ENCODE data around the gene SPINK1. TPM values are rescaled to one million over a fixed set of nuclear protein-coding genes. Genes with fewer than 3 reads are reported as not detected.
A peak's percentile ranks its signal among the peaks of the same experiment; 100 is the strongest.

The SPINK1 gene
- total RNA-seq, 4 donors from 2014 or later = 22.5 to 317 (median 54.1) TPM; not detected in 1

DNA sequence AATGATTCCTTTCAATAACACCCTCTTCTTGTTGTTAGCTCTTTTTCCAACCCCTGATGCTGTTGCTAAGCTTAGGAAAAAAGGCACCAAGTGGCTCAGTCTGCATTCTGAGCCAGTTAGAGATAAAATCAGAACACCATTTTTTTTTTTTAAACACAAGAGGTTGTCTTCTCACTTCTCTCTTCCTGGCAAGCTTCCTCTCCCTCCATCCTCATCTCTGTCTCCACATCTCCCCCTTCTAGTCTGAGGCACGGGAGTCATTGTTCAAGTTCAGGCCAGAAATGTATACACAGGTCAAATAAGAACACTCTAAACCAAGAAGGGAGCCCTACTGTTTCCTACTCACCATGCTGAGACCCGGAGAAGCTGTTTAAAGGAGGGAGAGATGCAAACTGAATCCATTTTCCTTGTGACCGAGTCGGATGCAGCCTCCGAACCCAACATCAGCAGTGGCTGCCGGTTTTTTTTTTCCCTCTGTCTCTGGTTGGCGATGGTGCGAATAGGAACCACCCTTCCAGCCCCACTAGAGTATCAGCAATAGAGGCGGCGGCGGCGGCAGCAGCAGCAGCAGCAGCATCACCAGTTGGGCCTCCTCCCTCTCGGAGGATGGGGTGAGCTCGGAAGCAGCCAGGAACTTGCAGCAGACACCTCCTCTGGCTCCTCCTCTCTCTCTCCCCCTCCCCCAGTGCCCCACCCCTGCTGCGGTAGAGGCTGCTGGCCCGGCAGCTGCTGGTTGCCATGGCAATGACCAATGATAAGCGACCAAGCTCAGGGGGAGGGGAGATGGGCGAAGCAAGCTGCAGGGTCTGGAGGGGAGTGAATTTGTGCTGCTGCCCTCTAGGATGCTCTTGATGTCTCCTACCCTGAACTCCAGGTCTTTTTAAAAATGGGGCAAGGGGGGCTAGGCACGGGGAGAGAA is 49.1 kb downstream of the SPINK1 start, which contains the start of gene JAKMIP2:
JAKMIP2 (minus strand) TSS at position 619 of the 919 bp plus-strand sequence. CDS start 110,922 bp downstream, outside the sequence.
- Histone ChIP-seq H3K4me3 (peak within 1 kb of the TSS in 2 of 4 donors; percentile 9 to 24), H3K27me3 (no peaks in the 10 kb centered on the region), H3K9me3 (no peaks in the 10 kb centered on the region), H3K4me1 (peaks cover 0 to 8% (median 3%) of the 10 kb centered on the region in 4 donors), H3K27ac (no peak within 1 kb of the TSS), H3K36me3 (no peaks in the 10 kb centered on the region)
- TF ChIP-seq POLR2A (IDR thresholded peaks at IDR 0.05) = peak; percentile 22
- TF ChIP-seq, protein P1, sequence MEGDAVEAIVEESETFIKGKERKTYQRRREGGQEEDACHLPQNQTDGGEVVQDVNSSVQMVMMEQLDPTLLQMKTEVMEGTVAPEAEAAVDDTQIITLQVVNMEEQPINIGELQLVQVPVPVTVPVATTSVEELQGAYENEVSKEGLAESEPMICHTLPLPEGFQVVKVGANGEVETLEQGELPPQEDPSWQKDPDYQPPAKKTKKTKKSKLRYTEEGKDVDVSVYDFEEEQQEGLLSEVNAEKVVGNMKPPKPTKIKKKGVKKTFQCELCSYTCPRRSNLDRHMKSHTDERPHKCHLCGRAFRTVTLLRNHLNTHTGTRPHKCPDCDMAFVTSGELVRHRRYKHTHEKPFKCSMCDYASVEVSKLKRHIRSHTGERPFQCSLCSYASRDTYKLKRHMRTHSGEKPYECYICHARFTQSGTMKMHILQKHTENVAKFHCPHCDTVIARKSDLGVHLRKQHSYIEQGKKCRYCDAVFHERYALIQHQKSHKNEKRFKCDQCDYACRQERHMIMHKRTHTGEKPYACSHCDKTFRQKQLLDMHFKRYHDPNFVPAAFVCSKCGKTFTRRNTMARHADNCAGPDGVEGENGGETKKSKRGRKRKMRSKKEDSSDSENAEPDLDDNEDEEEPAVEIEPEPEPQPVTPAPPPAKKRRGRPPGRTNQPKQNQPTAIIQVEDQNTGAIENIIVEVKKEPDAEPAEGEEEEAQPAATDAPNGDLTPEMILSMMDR (IDR thresholded peaks at IDR 0.05) = no peak
- TF ChIP-seq POLR2AphosphoS5 (IDR thresholded peaks at IDR 0.05) = no peak
- no peak for TF ChIP-seq EP300 (IDR thresholded peaks at IDR 0.05; ENCODE audit: low read depth)
- WGBS, 2 donors (ENCODE audit: low coverage in 1 of 2) = 12 to 20% methylated on average over 6 to 19 of the region's 19 CpGs
- peak; percentile 42 for DNase-seq
- intact Hi-C loops (cut with DNase I; ENCODE audit: low total_unique reads) (no loop called here), in situ Hi-C loops (cut with MboI; ENCODE audit: low pct_ligation_motif_present in 1 of 4, low pct_unique_long_range_greater_than_20kb in 1 of 4, low sequenced_read_pairs in 3 of 4) (no loop called here)

DNA sequence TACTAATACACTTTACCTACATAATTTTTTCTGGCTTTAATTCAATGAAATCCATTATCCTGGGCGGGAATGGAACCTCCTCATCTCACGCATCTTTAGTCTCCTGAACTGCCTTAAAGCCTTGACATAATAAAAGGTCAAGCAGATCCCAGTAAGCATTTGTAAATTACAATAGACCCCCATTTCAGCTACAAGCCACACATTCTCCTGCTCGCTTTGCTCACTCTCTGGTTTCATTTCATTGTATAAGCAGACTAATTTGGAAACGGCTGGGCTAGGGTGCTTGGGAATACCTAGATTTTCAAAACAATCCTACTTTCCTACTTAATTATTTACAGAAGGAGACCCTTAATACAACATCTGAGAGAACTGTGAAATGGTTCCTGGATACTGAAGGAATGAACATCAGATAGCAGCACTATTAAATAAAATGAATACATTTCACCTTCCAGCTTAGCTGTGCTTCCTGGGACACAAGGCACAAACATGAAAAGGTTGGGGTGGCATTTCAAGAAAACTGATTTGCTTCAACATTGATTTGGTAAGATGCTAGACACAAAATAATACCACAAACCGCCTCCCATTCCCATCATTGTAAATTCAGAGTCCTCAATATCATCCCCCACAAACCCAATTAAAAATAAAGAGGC is 50.4 kb downstream of the SPINK1 start:
- no peaks in the 10 kb centered on the region for H3K36me3 ChIP-seq
- H3K4me1 ChIP-seq = peaks cover 0 to 8% (median 3%) of the 10 kb centered on the region in 4 donors
- TF ChIP-seq, protein P1 (IDR thresholded peaks at IDR 0.05) = no peak
- TF ChIP-seq POLR2AphosphoS5 (IDR thresholded peaks at IDR 0.05) (no peak), POLR2A (IDR thresholded peaks at IDR 0.05) (no peak), EP300 (IDR thresholded peaks at IDR 0.05; ENCODE audit: low read depth) (no peak)
- in situ Hi-C loops (cut with MboI; ENCODE audit: low pct_ligation_motif_present in 1 of 4, low pct_unique_long_range_greater_than_20kb in 1 of 4, low sequenced_read_pairs in 3 of 4) = no loop called here
- H3K9me3 ChIP-seq = no peaks in the 10 kb centered on the region
- no peak overlapping the region for H3K4me3 ChIP-seq
- no peak overlapping the region for H3K27ac ChIP-seq
- DNase-seq = no peak
- 81% methylated on average over 3 to 5 of the region's 5 CpGs for WGBS, 2 donors (ENCODE audit: low coverage in 1 of 2)
- H3K27me3 ChIP-seq = no peaks in the 10 kb centered on the region
- intact Hi-C loops (cut with DNase I; ENCODE audit: low total_unique reads) = no loop called here

DNA sequence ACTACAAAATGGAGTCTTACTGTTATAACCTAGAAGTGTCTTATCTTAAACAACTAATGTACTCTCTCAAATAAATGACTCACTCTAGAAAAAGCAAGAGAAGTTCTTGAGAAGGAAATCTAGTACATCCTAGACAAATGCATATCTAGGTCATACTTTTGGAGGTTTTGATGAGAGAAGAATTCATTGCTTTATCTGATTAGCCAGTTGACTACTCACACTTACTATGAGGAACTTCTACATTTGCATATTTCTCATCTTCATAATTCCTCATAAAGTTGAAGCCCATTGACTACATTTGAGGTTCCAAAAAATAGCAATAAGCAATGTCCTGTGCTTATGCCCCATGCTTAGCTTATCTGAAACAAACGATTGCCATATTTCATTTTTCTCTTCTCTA is 51.8 kb downstream of the SPINK1 start:
- Histone ChIP-seq H3K4me3 (no peak overlapping the region), H3K27ac (no peak overlapping the region), H3K27me3 (no peaks in the 10 kb centered on the region), H3K36me3 (no peaks in the 10 kb centered on the region), H3K9me3 (no peaks in the 10 kb centered on the region), H3K4me1 (peaks cover 0 to 8% (median 3%) of the 10 kb centered on the region in 4 donors)
- DNase-seq = no peak
- in situ Hi-C loops (cut with MboI; ENCODE audit: low pct_ligation_motif_present in 1 of 4, low pct_unique_long_range_greater_than_20kb in 1 of 4, low sequenced_read_pairs in 3 of 4) (no loop called here), intact Hi-C loops (cut with DNase I; ENCODE audit: low total_unique reads) (no loop called here)
- no peak for TF ChIP-seq EP300 (IDR thresholded peaks at IDR 0.05; ENCODE audit: low read depth)
- no peak for TF ChIP-seq POLR2A (IDR thresholded peaks at IDR 0.05)
- TF ChIP-seq POLR2AphosphoS5 (IDR thresholded peaks at IDR 0.05) = no peak
- TF ChIP-seq, protein P1 (IDR thresholded peaks at IDR 0.05) = no peak
- WGBS, 2 donors (ENCODE audit: low coverage in 1 of 2) = 83 to 100% methylated on average over 1 of the region's 1 CpG

DNA sequence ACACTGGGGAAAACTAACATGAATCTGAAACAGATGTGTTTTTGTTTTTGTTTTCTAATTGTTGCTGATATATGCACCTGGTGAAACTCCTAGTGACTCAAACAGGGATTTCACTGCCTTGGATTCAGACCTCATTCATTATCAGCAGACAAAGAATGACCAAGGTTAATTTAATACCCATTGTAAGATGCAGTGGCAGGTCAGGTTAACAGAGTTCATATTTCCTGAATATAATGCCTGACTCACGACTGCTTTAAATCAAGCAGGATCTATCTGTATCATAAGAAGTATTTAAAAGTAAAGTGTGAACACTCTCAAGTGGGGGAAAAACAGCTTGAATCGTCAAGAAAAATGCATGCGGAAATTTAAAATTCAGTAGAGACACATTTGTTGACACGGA is 54.5 kb downstream of the SPINK1 start:
- in situ Hi-C loops (cut with MboI; ENCODE audit: low pct_ligation_motif_present in 1 of 4, low pct_unique_long_range_greater_than_20kb in 1 of 4, low sequenced_read_pairs in 3 of 4) = no loop called here
- Histone ChIP-seq H3K27ac (no peak overlapping the region), H3K4me3 (no peak overlapping the region), H3K27me3 (no peaks in the 10 kb centered on the region), H3K9me3 (no peaks in the 10 kb centered on the region), H3K4me1 (peaks cover 0 to 2% (median 0%) of the 10 kb centered on the region in 4 donors), H3K36me3 (no peaks in the 10 kb centered on the region)
- no peak for DNase-seq
- intact Hi-C loops (cut with DNase I; ENCODE audit: low total_unique reads) = no loop called here
- TF ChIP-seq POLR2A (IDR thresholded peaks at IDR 0.05) (no peak), POLR2AphosphoS5 (IDR thresholded peaks at IDR 0.05) (no peak), EP300 (IDR thresholded peaks at IDR 0.05; ENCODE audit: low read depth) (no peak)
- TF ChIP-seq, protein P1 (IDR thresholded peaks at IDR 0.05) = no peak
- WGBS, 2 donors (ENCODE audit: low coverage in 1 of 2) = 94 to 100% methylated on average over 2 to 4 of the region's 4 CpGs
